HepG2 (cell line): Measurements from ENCODE around the gene GSK3A. TPM values are rescaled to one million over a fixed set of nuclear protein-coding genes. Genes with fewer than 3 reads are reported as not detected.

ENCODE experiments used
- BHLHE40 ChIP-seq: IDR thresholded peaks from 2 replicates; pipeline ENCODE4 v1.6.1; 2011; ENCODE audit warnings: low read length, improper control_type of control experiment
- DNMT3B ChIP-seq: conservative IDR thresholded peaks from 2 replicates; pipeline ENCODE4 v1.6.1; 2016; ENCODE audit warnings: missing biosample characterization, control low read depth
- EHMT2 ChIP-seq: fragments of 200-600 bp; sonication (generic); IDR thresholded peaks from 2 replicates; pipeline ENCODE4 v1.7.0; 2017; ENCODE audit warnings: antibody characterized with exemption, low read depth, low read length, borderline replicate concordance
- ETV5 ChIP-seq: IDR thresholded peaks from 2 replicates; pipeline ENCODE4 v1.6.1; 2018; ENCODE audit warnings: missing biosample characterization, missing genetic modification reagents, inconsistent platforms, borderline replicate concordance
- HNRNPH1 ChIP-seq: fragments of 200-400 bp; formaldehyde crosslinking; optimal IDR thresholded peaks from 2 replicates; pipeline ENCODE3; 2017; ENCODE audit warnings: mild to moderate bottlenecking, low read depth, low read length
- JDP2 ChIP-seq: sonication (generic); formaldehyde crosslinking; IDR thresholded peaks from 2 replicates; pipeline ENCODE4 v1.8.1; 2022; ENCODE audit warnings: missing genetic modification reagents, borderline replicate concordance
- NFE2L1 ChIP-seq: sonication (generic); formaldehyde crosslinking; IDR thresholded peaks from 2 replicates; pipeline ENCODE4 v1.4.0; 2020; ENCODE audit warnings: missing genetic modification reagents, mild to moderate bottlenecking, borderline replicate concordance
- RARG ChIP-seq: sonication (generic); formaldehyde crosslinking; IDR thresholded peaks from 2 replicates; pipeline ENCODE4 v1.4.0; 2020; ENCODE audit warnings: low read depth, mild to moderate bottlenecking, missing genetic modification reagents
- RCOR2 ChIP-seq: IDR thresholded peaks from 2 replicates; pipeline ENCODE4 v1.6.1; 2016; ENCODE audit warnings: missing biosample characterization, missing genetic modification reagents
- RELA ChIP-seq: sonication (generic); formaldehyde crosslinking; IDR thresholded peaks from 2 replicates; pipeline ENCODE4 v1.4.0; 2020; ENCODE audit warnings: missing genetic modification reagents
- RFX5 ChIP-seq: IDR thresholded peaks from 2 replicates; pipeline ENCODE4 v1.6.1; 2011; ENCODE audit warnings: low read depth, low read length, improper control_type of control experiment
- TOE1 ChIP-seq: sonication (generic); formaldehyde crosslinking; IDR thresholded peaks from 2 replicates; pipeline ENCODE4 v1.4.0; 2020; ENCODE audit warnings: mild to moderate bottlenecking, missing genetic modification reagents
- ZFX ChIP-seq: sonication (generic); formaldehyde crosslinking; IDR thresholded peaks from 2 replicates; pipeline ENCODE4 v1.4.0; 2020; ENCODE audit warnings: mild to moderate bottlenecking, low read depth, missing genetic modification reagents, moderate library complexity
- ZFYVE20 ChIP-seq: sonication (generic); formaldehyde crosslinking; IDR thresholded peaks from 2 replicates; pipeline ENCODE4 v1.8.0; 2023; ENCODE audit warnings: low read depth, mild to moderate bottlenecking, moderate library complexity, missing genetic modification reagents, borderline replicate concordance
- ZMYM2 ChIP-seq: sonication (generic); formaldehyde crosslinking; IDR thresholded peaks from 2 replicates; pipeline ENCODE4 v1.8.0; 2022; ENCODE audit warnings: mild to moderate bottlenecking, missing genetic modification reagents
- ZMYM3 ChIP-seq: sonication (generic); formaldehyde crosslinking; IDR thresholded peaks from 2 replicates; pipeline ENCODE4 v1.5.1; 2020; ENCODE audit warnings: mild to moderate bottlenecking, missing genetic modification reagents
- ZNF253 ChIP-seq: sonication (generic); formaldehyde crosslinking; IDR thresholded peaks from 2 replicates; pipeline ENCODE4 v1.8.0; 2022; ENCODE audit warnings: mild to moderate bottlenecking, missing genetic modification reagents, borderline replicate concordance
- ZNF672 ChIP-seq: sonication (generic); formaldehyde crosslinking; IDR thresholded peaks from 2 replicates; pipeline ENCODE4 v1.8.1; 2022; ENCODE audit warnings: missing genetic modification reagents
- ZNF746 ChIP-seq: sonication (generic); formaldehyde crosslinking; IDR thresholded peaks from 2 replicates; pipeline ENCODE4 v1.8.0; 2022; ENCODE audit warnings: mild to moderate bottlenecking, missing genetic modification reagents
- ZNF766 ChIP-seq: sonication (generic); formaldehyde crosslinking; IDR thresholded peaks from 2 replicates; pipeline ENCODE4 v1.5.0; 2020; ENCODE audit warnings: missing genetic modification reagents, borderline replicate concordance
- ZNF83 ChIP-seq: sonication (generic); formaldehyde crosslinking; IDR thresholded peaks from 2 replicates; pipeline ENCODE4 v1.4.0; 2020; ENCODE audit warnings: missing genetic modification reagents, mild to moderate bottlenecking, borderline replicate concordance
- polyA plus RNA-seq, 8 experiments: library from polyadenylated mRNA; depleted of rRNA in 3 of 8; stranded (reverse) in 7 of 8; unstranded in 1 of 8; fragments of >200 nt; fragmentation: Illumina TruSeq in 4 of 8; extraction: Trizol in 4 of 8; gene quantifications; 2 replicates each; pipeline versions ENCODE4 v1.2.1 to v1.2.3, GENCODE V29; 2011 to 2016; ENCODE audit warnings: low read depth in 4 of 8, missing spikeins in 1 of 8, mixed read lengths in 1 of 8; ENCODE audit not compliant: insufficient read depth in 1 of 8
- total RNA-seq, 5 experiments: library from RNA; depleted of rRNA; stranded (reverse); fragments of >200 nt; fragmentation: Illumina TruSeq; extraction: Trizol; gene quantifications; 2 replicates each; pipeline ENCODE4 v1.2.3, GENCODE V29; 2016; ENCODE audit warnings: low read depth in 1 of 5
- TF ChIP-seq, protein P1 (sequence below): sonication (generic); formaldehyde crosslinking; conservative IDR thresholded peaks from 2 replicates; pipeline ENCODE4 v1.8.1; 2023; ENCODE audit warnings: missing genetic modification reagents
- TF ChIP-seq, protein P2 (sequence below): sonication (generic); formaldehyde crosslinking; IDR thresholded peaks from 2 replicates; pipeline ENCODE4 v1.4.0; 2020; ENCODE audit warnings: mild to moderate bottlenecking, missing genetic modification reagents
- TF ChIP-seq, protein P3 (sequence below): sonication (generic); formaldehyde crosslinking; IDR thresholded peaks from 2 replicates; pipeline ENCODE4 v1.4.0; 2020; ENCODE audit warnings: mild to moderate bottlenecking, missing genetic modification reagents
- TF ChIP-seq, protein P4 (sequence below): sonication (generic); formaldehyde crosslinking; IDR thresholded peaks from 2 replicates; pipeline ENCODE4 v1.8.0; 2022; ENCODE audit warnings: mild to moderate bottlenecking, missing genetic modification reagents

GSK3A gene
- total and polyA plus RNA-seq, 2 of the 13 experiments (the other 11 are each of a cell fraction or from before 2014, with no cell fraction given) = 16.9 to 52.5 TPM

DNA sequence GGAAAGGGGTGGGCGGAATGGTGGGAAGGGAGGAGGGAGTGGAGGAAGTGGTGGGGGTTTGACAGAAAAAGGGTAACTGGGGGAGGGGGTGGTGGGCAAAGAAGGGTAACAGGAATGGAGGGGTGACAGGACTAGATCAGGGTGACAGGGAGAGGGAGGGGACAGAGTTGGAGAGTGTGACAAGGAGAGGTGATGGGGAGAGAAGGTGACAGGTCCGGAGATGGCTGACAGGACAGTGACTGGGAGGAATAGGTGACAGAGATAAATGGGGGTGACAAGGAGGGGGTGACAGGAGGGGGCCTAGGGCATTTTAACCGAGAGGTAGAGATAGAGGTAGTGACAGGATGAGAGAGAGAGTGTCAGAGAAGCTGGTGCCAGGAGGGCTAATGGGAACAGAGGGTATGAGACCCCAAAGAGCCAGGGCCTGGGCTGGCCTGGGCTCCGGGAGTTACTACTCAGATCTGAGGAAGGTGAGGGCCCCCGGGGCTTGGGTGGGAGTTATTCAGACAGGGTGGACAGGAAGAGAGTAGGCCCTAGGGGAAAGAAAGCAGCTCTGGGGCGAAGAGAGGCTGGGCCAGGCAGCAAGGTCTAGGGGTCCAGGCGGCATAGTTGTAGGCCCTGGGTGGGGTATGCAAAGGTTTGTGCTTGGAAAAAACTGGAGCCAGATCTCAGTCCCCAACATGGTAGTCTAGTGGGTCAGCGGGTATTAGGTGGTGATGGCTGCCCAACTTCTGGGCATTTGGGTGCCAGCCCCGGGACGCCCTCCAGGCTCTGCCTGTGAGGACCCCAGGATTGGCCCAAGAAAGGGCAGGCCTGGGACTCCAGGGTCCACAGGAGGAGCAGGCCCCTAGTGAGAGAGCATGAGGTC lies 27.3 kb upstream of the GSK3A start (continued):
- peak; percentile 11 for TF ChIP-seq ZFX (CRISPR knock-in tag)
- no peak for TF ChIP-seq RFX5
- TF ChIP-seq, protein P1, sequence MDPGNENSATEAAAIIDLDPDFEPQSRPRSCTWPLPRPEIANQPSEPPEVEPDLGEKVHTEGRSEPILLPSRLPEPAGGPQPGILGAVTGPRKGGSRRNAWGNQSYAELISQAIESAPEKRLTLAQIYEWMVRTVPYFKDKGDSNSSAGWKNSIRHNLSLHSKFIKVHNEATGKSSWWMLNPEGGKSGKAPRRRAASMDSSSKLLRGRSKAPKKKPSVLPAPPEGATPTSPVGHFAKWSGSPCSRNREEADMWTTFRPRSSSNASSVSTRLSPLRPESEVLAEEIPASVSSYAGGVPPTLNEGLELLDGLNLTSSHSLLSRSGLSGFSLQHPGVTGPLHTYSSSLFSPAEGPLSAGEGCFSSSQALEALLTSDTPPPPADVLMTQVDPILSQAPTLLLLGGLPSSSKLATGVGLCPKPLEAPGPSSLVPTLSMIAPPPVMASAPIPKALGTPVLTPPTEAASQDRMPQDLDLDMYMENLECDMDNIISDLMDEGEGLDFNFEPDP (CRISPR knock-in tag) = no peak
- TF ChIP-seq JDP2 = no peak
- TF ChIP-seq ZMYM3 (CRISPR knock-in tag) = no peak
- TF ChIP-seq DNMT3B (CRISPR knock-in tag) = no peak
- no peak for TF ChIP-seq TOE1 (CRISPR knock-in tag)
- no peak for TF ChIP-seq RELA
- no peak for TF ChIP-seq ZNF83 (CRISPR knock-in tag)
- no peak for TF ChIP-seq HNRNPH1
- TF ChIP-seq, protein P2, sequence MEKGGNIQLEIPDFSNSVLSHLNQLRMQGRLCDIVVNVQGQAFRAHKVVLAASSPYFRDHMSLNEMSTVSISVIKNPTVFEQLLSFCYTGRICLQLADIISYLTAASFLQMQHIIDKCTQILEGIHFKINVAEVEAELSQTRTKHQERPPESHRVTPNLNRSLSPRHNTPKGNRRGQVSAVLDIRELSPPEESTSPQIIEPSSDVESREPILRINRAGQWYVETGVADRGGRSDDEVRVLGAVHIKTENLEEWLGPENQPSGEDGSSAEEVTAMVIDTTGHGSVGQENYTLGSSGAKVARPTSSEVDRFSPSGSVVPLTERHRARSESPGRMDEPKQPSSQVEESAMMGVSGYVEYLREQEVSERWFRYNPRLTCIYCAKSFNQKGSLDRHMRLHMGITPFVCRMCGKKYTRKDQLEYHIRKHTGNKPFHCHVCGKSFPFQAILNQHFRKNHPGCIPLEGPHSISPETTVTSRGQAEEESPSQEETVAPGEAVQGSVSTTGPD (CRISPR knock-in tag) = no peak
- TF ChIP-seq, protein P3, sequence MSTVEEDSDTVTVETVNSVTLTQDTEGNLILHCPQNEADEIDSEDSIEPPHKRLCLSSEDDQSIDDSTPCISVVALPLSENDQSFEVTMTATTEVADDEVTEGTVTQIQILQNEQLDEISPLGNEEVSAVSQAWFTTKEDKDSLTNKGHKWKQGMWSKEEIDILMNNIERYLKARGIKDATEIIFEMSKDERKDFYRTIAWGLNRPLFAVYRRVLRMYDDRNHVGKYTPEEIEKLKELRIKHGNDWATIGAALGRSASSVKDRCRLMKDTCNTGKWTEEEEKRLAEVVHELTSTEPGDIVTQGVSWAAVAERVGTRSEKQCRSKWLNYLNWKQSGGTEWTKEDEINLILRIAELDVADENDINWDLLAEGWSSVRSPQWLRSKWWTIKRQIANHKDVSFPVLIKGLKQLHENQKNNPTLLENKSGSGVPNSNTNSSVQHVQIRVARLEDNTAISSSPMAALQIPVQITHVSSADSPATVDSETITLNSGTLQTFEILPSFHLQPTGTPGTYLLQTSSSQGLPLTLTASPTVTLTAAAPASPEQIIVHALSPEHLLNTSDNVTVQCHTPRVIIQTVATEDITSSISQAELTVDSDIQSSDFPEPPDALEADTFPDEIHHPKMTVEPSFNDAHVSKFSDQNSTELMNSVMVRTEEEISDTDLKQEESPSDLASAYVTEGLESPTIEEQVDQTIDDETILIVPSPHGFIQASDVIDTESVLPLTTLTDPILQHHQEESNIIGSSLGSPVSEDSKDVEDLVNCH = no peak
- no peak for TF ChIP-seq ZMYM2 (CRISPR knock-in tag)
- 0 out of 2 replicates have a peak, but pooled peaks have one; percentile 30 for TF ChIP-seq ZNF746 (CRISPR knock-in tag)
- no peak for TF ChIP-seq BHLHE40
- no peak for TF ChIP-seq NFE2L1 (CRISPR knock-in tag)
- no peak for TF ChIP-seq ZNF766 (CRISPR knock-in tag)
- TF ChIP-seq ZNF253 = no peak
- no peak for TF ChIP-seq EHMT2
- TF ChIP-seq, protein P4, sequence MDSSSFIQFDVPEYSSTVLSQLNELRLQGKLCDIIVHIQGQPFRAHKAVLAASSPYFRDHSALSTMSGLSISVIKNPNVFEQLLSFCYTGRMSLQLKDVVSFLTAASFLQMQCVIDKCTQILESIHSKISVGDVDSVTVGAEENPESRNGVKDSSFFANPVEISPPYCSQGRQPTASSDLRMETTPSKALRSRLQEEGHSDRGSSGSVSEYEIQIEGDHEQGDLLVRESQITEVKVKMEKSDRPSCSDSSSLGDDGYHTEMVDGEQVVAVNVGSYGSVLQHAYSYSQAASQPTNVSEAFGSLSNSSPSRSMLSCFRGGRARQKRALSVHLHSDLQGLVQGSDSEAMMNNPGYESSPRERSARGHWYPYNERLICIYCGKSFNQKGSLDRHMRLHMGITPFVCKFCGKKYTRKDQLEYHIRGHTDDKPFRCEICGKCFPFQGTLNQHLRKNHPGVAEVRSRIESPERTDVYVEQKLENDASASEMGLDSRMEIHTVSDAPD (CRISPR knock-in tag) = no peak
- no peak for TF ChIP-seq RCOR2 (CRISPR knock-in tag)
- TF ChIP-seq ZNF672 (CRISPR knock-in tag) = no peak
- no peak for TF ChIP-seq ETV5 (CRISPR knock-in tag)
- no peak for TF ChIP-seq ZFYVE20 (CRISPR knock-in tag)
- TF ChIP-seq RARG (CRISPR knock-in tag) = no peak
